Measurements from ENCODE around the gene CUBN.

The CUBN gene

DNA sequence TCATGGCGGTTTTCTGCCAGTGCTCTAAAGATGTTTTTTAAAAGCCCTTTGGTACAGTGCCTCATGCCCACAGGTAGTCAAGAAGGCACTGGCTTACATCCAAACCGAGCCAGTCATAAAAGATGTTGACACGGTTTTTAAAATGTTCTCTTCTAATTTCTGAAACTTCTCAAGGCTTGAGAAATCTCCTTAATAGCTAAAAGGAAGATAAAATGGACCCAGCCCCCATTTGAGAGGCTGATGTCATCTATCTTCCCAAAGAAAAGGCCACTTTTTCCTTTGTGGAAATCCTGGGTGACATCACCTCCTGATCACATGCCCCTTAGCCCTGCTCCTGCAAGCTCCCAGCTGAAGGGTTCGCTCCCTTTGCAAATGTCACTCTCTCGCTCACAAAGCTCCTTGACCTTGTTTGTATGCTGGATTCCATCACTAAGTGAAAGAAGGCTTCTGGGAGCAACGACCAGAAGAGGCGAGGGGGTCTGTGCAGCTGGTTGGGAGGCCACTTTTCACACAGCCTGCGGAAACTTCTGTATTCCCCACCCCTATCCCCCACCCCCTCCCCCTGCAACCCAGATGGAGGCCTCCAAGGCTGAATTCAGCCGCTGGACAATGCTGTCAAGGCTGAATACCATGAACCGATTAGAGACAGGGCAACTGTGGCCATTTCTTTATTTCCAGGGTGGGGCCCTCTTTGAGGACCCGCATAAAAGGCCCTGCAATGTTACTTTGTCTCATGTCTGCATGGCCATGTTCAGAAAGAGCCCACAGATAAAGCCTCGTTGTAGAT, 122.8 kb downstream of the CUBN start:
- DNase-seq, result no peak

DNA sequence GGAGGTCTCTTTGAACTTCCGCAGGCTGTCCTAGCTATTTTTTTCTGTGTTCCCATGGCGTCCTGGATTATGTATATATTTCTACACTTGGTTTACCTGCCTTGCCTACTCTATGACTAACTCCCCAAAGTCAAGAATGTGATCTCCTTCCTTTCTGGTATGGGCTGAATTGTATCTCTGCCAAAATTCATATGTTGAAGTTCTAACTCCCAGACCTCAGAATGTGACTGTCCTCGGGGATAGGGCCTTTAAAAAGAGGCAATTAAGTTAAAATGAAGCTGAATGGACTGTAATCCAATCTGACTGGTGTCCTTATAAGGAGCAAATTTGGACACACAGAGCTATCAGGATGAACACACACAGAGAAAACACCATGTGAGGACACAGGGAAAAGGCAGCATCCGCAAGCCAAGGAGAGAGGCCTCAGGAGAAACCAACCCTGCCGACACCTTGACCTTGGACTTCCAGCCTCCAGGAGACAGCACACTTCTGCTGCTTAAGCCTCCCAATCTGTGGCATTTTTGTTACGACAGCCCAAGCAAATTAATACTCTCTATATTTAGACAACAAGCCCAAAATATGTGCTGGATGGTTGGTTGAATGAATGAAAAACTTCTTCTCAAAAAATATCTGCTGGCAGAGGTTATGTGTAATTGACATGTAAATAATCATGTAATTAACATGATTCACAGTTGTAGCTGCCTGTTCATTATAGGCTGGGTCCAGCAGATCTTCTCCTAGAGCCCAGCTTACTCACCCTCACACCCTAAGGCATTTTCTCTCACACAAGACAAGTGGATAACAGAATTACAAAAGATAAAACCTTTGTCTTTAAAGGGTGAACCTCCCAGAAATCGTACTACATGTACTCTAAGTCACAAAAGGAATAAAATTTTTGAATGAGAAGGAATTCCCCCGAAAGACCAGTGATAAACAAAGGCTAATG, 123.7 kb downstream of the CUBN start:
- no peak for DNase-seq

GRCh38 chr10:17004801-17005380, 124.7 kb downstream of the CUBN start:
- no peak for DNase-seq

GRCh38 chr10:17003651-17004286, 125.8 kb downstream of the CUBN start:
- no peak for DNase-seq

GRCh38 chr10:17003151-17003550, 126.5 kb downstream of the CUBN start:
- DNase-seq, result peak; percentile 53

DNA sequence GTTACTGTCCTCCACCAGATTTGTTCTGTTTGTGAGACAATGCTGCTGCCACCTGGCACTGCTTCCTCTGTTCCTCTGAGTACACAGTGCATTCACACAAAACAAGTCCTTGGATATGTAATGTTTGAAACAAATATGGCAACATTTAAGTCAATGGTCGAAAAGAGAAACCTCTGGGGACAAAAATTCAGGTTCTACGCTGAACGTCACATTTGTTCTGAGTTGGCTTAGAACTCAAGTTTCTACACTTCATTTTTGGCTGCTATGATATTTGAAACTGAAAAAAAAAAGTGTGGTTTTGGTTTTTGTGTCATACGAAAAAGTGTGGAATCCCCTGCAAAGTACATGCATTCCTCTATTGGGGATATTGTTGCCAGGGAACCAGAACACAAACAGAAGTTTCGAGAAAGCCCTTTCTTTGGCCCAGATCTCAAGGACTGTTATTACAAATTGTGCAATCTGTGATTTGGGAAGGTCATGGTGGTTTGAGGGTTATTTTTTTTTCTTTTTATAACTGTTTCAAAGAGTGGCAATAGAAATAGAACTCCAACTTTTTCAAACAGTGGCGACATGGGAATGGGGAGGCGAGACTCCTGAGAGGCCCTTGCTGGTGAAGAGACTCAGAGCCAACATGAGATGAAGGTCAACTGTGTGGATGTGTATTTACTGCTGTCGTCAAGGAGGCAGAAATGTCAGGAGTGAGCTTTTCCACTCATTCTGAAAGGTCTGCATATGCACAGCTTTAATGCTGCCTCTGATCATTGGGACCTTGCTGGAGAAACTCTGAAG, 127.5 kb downstream of the CUBN start:
- peak; percentile 2 for DNase-seq

DNA sequence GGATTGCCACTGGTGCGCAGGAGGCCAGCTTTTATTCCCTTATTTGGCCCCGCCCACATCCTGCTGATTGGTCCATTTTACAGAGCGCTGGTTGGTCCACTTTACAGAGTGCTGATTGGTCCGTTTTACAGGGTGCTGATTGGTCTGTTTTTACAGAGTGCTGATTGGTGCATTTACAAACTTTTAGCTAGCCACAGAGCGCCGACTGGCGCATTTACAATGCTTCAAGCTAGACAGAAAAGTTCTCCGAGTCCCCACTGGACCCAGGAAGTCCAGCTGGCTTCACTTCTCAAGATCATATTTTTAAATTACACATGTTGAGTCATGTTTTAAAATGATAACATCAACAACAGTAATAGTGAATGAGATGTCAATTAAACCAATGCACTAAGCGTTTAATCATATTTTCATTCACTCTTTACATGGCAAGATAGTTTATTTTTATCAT, 128.3 kb downstream of the CUBN start:
- no peak for DNase-seq

DNA sequence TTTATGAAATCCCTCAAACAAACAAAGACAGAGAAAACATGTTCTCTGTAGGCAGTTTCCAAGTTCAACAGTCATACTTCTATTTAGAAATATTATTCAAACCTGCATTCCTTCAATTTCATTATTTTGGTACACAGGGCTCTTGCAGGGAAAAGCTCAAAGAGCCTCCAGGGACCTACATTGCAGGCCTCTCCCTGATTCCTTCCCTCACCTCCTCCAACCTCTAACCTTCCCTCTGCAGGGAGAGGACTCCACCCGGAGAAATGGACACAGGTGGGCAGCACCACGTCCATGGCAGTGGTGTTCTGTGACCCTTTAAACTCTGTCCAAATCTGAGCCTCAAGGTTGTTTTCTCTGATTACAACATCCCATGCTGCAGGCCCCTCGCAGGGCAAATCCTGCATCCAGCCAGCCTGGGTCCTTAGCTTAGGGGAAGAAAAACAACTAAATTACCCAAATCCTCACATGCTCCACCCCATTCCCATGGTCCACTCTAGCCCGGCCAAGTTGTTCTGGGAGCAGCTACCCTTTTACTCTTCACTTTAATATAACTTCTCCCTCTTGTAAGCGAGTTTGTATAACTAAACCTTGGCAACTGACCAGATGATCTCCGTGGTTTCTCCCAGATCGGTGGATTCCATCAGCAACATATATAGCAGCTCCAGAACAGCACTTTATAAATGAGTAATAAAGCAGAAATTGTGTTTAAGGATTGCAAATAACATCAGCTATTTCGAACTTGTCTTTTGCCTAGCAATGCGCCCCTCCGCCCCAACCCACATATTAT, 129.8 kb downstream of the CUBN start:
- DNase-seq, result no peak

DNA sequence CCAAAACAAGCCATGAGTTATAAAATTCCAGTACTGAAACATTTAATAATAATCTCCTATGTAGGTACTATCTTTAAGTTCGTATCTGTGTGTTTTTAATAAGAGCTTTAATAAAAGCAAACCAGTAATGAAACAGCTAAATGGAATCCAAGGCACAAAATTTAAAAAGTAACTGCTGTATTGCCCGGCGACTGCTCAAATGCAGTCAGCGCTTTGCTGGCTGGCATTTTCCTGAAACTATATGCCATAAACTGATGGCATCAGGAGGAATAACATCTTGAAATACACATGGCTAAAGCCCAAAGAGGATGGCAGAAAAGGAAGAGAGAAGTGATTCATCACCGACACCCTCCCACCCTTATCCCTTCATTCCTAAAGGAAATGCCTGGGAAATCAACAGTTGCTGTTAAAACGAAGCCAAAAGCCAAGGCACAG, 133.1 kb downstream of the CUBN start:
- DNase-seq, result no peak

DNA sequence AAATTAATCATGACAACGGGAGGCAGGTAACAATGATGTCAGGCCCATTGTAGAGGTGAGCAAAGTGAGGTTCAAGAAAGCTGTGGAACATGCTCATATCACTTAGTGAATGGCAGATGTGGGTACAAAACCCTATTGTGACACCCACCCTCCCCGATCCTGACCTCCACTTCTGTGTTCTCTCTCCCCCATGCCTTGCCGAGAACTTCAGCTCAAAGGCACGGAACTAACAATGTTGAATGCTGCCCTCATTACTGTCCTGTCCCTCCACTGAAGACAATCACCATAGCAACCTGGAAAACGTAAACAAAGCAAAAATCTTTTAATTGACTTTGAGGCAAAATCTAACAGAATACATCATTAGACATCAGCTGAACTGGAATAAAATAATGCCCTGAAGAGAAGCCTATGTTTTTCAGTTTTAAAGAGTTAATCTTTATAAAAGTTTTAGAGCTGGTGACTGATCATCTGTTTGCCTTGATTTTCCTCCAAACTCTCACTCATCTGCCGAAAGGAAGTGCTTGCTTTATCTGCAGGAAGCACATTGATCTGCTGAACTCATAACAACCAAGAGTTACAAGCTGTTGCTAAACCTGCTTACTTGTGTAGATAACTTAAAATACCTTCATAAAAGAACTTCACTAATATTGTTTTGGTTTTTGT, 133.6 kb downstream of the CUBN start:
- DNase-seq, result peak; percentile 1

DNA sequence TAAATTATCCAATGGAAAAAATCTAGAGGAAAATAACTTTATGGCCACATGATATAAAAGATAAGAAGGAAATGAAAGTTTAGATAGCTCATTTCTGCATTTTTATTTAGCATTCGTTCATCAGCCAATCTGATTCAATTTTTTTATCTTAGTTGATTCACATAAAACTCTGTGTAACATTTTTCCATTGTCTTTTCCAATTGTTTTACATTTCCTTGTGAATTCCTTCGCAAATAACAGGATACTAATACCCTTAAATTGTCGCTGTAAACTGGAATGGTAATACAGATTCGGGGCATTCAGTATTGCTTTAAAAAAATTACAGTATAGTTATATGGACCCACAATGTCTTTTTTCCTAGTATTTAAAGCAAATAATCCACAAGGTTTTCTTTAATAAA, 136.4 kb downstream of the CUBN start:
- DNase-seq, result no peak

DNA sequence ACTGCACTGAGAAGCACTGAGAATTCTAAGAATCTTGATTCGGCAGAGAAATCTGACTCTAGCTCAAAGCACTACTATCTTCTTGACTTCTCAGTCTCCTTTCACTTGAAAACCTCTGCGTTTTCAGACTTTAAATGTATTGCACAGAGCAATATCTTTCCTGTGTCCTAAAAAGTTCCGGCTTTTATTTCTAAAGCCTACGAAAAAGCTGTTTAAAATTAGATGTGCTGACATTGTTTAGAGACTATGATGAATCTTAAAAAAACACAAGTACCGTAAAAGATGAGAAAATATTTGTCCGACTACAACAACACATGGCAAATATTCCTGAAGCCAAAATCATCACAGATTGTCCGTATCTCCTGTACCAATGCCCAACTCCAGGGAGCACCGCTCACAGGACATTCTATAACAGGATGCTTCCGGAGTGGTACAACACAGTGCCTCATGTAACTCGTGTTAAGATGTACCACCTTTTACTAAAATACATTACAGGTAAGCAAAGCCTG, 136.9 kb downstream of the CUBN start:
- DNase-seq, result no peak

DNA sequence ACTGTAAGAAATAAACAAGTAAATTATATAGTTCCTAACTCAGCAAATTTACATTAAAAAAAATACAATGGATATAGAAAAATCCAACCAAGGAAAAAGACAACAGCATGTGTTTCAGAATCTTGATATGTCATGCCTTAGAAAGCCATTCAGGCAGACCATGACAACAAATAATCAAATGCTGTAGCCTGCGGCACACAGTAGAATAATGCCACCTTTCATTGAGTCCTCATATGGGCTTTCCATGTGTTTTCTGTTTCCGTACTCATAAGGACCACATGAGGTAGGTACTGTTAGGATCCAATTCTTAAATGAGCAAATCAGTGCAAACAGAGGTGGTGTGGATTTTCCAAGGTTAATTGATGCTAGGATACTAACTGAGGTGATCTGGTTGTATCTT, 138.6 kb downstream of the CUBN start:
- no peak for DNase-seq

- DNase-seq, result no peak
Measured at GRCh38 chr10:16989826-16990293, 139.8 kb downstream of the CUBN start.

- DNase-seq, result no peak
Measured at GRCh38 chr10:16988900-16989299, 140.7 kb downstream of the CUBN start.

DNA sequence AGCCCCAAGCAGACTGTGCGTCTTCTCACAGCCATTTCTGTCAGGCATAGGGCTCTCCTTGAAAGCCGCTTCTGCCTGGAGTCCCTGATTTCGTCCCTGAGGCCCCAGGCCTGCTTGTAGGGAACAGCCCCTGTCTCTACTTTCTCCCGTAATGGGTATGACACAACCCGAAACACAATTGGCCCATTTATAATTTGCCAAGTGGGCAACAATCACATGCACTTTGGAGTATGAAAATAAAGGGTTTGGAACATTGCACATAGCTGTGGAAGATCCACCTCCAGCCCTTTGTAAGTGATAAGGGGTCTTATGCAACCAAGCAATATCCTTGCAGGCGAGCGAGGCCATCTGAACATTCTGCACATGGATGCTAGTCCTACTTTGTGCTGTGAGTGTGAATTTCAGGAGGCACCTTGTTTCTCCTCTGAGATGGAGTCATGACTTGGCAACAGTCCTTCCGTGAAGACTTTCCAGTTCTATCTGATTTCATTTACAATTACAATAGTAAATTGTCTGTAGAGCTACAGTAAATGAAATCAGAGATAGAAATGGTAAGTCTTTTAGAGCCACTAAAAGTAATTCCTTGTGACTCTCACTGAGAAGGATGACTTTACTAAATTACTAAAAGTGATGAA, 141.5 kb downstream of the CUBN start:
- no peak for DNase-seq

DNA sequence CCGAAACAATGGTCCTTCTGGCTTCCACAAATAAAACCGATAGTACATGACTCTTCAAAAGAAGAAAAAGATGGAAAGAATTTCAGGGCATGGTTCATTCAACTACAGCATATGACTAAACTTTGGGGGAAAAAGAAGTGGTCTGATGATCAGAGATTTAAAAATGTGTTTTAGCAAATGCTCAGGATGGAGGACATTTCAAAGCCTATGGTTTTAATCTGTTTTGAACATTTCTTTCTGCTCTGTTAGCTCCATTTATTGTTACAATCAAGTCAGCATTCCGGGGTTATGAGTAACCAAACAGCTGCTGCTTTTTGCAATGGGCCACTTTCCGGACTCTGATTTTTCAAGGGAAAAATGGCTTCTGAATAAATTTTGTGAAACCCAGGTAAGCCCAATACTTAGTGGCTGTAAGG, 142.4 kb downstream of the CUBN start:
- DNase-seq, result no peak

- no peak for DNase-seq
Measured at GRCh38 chr10:16986406-16987205, 143.0 kb downstream of the CUBN start.

DNA sequence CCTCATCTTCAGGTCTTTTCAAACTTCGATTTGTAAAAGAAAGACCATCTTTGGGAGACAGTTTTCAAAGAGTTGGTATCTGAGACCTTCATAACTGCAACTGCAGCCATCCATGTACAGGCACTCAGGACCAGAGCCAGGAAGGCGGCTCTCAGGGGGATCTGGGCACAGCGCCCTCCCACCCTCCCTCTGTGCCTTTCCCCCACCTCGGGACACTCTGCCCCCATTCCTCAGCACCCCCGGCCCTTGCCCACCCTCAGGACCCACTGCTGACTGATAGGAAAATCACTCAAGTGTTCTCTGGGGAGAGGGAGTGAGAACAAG, 143.6 kb downstream of the CUBN start:
- no peak for DNase-seq
